DOHH2 (cell line): Measurements from ENCODE around the gene RPAP2.

Experiments
- EZH2phosphoT487 ChIP-seq: fragments of 200-600 bp; sonication (generic); IDR thresholded peaks from 2 replicates; pipeline ENCODE4 v1.6.1; 2017; ENCODE audit warnings: borderline replicate concordance, mild to moderate bottlenecking, antibody characterized with exemption, low read length, moderate library complexity, mixed read lengths
- TF ChIP-seq, protein P1 (sequence below): fragments of 200-600 bp; sonication (generic); IDR thresholded peaks from one replicate; pipeline ENCODE4 v1.5.1; 2014; ENCODE audit warnings: antibody characterized with exemption, mild to moderate bottlenecking, low read depth, low read length; ENCODE audit not compliant: poor library complexity, severe bottlenecking

DNA sequence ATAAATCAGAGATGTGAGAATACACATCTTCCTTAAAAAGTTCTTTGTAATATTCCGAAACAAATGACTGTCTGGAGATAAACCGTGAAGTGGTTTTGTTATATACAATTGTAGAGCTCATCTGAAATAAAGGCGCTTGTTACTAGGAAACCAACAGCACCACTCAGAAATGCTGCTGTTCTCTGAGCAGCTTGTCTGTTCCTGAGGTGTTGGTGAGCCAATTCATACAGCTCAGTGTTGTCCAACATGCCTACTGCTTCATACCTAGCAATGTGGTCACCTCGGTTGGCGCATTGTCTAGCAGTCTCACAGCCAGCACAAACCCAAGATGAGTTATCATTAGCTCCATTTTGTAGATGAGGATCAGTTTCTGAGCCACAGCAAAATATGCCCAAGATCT, 143.5 kb downstream of the RPAP2 start:
- TF ChIP-seq, protein P1, sequence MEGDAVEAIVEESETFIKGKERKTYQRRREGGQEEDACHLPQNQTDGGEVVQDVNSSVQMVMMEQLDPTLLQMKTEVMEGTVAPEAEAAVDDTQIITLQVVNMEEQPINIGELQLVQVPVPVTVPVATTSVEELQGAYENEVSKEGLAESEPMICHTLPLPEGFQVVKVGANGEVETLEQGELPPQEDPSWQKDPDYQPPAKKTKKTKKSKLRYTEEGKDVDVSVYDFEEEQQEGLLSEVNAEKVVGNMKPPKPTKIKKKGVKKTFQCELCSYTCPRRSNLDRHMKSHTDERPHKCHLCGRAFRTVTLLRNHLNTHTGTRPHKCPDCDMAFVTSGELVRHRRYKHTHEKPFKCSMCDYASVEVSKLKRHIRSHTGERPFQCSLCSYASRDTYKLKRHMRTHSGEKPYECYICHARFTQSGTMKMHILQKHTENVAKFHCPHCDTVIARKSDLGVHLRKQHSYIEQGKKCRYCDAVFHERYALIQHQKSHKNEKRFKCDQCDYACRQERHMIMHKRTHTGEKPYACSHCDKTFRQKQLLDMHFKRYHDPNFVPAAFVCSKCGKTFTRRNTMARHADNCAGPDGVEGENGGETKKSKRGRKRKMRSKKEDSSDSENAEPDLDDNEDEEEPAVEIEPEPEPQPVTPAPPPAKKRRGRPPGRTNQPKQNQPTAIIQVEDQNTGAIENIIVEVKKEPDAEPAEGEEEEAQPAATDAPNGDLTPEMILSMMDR, result no peak
- no peak for TF ChIP-seq EZH2phosphoT487
